ENCODE results near the gene CRIP3. TPM values are rescaled to one million over a fixed set of nuclear protein-coding genes. Genes with fewer than 3 reads are reported as not detected.

Gene CRIP3
- total and polyA plus RNA-seq, 2 of the 13 experiments (the other 11 are each of a cell fraction or from before 2014, with no cell fraction given), result 6.3 to 9.3 TPM

DNA sequence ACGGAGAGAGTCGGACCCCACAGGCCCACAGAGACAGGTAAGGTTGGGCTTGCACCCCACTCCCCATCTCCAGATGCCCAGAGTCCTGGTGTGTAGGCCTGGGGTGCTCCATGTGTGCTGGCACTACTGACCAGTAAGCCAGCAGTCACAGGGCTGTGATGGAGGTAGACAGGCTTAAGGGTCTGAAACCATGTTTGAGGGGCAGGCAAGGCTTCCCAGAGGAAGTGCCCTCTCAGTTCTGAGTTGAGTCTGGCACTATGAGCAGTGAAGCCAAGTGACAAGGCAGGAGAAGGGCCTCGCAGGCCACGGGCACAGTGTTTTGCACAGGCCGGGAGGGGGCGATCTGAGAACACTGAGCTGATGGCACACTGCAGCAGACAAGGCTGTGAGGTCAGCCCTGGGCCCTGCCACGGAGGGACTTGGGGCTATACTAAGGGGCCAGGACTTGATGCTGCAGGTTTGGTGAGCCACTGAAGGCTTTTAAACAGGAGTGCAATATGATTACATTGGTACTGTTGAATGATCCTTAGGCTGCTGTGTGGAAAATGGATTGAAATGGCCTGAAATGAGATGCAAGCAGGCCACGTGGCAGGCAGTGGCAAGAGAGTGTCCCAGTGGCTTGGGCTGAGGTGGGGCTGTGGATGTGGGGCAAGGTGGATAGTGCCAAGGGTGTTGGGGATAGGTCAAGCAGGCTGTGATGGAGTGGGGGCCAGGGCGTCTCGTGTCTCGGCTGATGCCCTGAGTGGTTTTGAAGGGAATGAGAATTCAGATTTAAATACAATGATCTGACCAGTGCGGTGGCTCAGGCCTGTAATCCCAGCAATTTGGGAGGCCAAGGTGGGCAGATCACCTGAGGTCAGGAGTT is 45.1 kb downstream of the CRIP3 start (continued):
- TF ChIP-seq ZNF24 (IDR thresholded peaks at IDR 0.05) (0 out of 2 replicates have a peak, but pooled peaks have one; percentile 27), ARID2 (CRISPR knock-in tag; IDR thresholded peaks at IDR 0.05; ENCODE audit: borderline replicate concordance) (no peak), MXD1 (CRISPR knock-in tag; IDR thresholded peaks at IDR 0.05) (no peak), XBP1 (CRISPR knock-in tag; IDR thresholded peaks at IDR 0.05) (no peak), PAXIP1 (CRISPR knock-in tag; conservative IDR thresholded peaks at IDR 0.05) (0 out of 2 replicates have a peak, but pooled peaks have one; percentile 40), PHF5A (CRISPR knock-in tag; IDR thresholded peaks at IDR 0.05; ENCODE audit: low read depth, unreplicated experiment) (peak; percentile 63), BCL6 (CRISPR knock-in tag; IDR thresholded peaks at IDR 0.05) (no peak), NR1H2 (CRISPR knock-in tag; IDR thresholded peaks at IDR 0.05; ENCODE audit: borderline replicate concordance, low read depth) (no peak), ZNF329 (CRISPR knock-in tag; IDR thresholded peaks at IDR 0.05; ENCODE audit: low read depth) (no peak), ZNF883 (CRISPR knock-in tag; IDR thresholded peaks at IDR 0.05; ENCODE audit: not compliant biosample characterization) (peak; percentile 47), ZNF292 (CRISPR knock-in tag; IDR thresholded peaks at IDR 0.05; ENCODE audit: borderline replicate concordance, low read depth) (peak; percentile 47; the same call in 1 of the 2 replicates), ZSCAN9 (CRISPR knock-in tag; IDR thresholded peaks at IDR 0.05; ENCODE audit: borderline replicate concordance) (no peak), GATAD1 (CRISPR knock-in tag; IDR thresholded peaks at IDR 0.05) (peak; percentile 69), ZNF841 (CRISPR knock-in tag; IDR thresholded peaks at IDR 0.05; ENCODE audit: borderline replicate concordance) (no peak), NR3C1 (CRISPR knock-in tag; IDR thresholded peaks at IDR 0.05) (no peak), MTA3 (CRISPR knock-in tag; IDR thresholded peaks at IDR 0.05) (no peak), HIC2 (CRISPR knock-in tag; IDR thresholded peaks at IDR 0.05; ENCODE audit: low read depth) (peak; percentile 75), KDM6A (CRISPR knock-in tag; IDR thresholded peaks at IDR 0.05; ENCODE audit: low read depth) (no peak)
- TF ChIP-seq, protein P1, sequence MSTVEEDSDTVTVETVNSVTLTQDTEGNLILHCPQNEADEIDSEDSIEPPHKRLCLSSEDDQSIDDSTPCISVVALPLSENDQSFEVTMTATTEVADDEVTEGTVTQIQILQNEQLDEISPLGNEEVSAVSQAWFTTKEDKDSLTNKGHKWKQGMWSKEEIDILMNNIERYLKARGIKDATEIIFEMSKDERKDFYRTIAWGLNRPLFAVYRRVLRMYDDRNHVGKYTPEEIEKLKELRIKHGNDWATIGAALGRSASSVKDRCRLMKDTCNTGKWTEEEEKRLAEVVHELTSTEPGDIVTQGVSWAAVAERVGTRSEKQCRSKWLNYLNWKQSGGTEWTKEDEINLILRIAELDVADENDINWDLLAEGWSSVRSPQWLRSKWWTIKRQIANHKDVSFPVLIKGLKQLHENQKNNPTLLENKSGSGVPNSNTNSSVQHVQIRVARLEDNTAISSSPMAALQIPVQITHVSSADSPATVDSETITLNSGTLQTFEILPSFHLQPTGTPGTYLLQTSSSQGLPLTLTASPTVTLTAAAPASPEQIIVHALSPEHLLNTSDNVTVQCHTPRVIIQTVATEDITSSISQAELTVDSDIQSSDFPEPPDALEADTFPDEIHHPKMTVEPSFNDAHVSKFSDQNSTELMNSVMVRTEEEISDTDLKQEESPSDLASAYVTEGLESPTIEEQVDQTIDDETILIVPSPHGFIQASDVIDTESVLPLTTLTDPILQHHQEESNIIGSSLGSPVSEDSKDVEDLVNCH (CRISPR knock-in tag; IDR thresholded peaks at IDR 0.05), result no peak
- TF ChIP-seq, protein P2, sequence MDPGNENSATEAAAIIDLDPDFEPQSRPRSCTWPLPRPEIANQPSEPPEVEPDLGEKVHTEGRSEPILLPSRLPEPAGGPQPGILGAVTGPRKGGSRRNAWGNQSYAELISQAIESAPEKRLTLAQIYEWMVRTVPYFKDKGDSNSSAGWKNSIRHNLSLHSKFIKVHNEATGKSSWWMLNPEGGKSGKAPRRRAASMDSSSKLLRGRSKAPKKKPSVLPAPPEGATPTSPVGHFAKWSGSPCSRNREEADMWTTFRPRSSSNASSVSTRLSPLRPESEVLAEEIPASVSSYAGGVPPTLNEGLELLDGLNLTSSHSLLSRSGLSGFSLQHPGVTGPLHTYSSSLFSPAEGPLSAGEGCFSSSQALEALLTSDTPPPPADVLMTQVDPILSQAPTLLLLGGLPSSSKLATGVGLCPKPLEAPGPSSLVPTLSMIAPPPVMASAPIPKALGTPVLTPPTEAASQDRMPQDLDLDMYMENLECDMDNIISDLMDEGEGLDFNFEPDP (CRISPR knock-in tag; conservative IDR thresholded peaks at IDR 0.05), result no peak
